HG03457 (cell line): ENCODE data around the gene CRIM1.

Experiments
- ATAC-seq: cut with Tn5 transposase; IDR thresholded peaks from one replicate; pipeline ENCODE4 v1.9.1; 2021; ENCODE audit warnings: moderate number of reproducible peaks; ENCODE audit not compliant: unreplicated experiment

CRIM1 gene

DNA sequence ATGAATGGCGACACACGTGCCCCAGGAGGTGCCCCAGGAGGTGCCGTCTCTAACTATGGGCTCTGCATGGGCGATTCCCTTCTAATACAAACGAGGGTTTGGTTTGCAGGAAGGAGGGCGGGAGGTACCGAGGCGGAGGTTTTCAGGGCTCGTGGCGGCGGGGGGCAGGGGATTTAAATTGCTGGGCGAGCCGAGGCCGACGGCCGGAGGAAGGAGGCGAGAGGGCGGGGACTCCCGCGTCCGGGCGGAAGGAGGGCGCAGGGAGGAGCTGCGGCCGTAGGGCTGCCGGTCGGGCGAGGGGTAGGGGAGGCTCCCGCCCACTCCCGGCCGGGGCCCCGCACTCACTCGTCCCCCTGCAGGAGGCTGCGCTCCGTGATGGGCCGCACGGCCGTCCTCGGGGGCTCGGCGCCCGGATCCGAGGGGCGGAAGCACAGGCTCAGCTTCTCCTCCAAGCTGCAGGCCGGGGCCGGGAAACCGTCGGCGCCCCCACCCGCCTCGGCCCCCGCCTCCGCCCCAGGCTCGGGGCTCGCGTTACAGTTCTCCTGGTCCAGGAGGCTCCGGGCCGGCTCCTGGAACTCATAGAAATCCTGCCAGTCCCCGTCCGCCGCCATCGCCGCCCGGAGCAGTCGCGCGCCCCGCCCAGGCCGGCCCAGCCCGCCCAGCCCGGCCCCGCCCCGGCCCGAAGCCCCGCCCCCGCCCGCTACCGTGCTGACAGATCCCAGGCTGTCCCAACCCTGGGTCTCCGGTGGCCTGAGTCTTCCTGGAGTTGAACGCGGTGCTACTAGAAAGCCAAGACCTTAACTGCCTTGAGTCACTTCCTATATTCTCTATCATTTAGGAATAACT is 242.2 kb downstream of the CRIM1 start, which contains the start of gene FEZ2:
FEZ2 (minus strand) TSS at position 637 of the 846 bp plus-strand sequence; CDS start at position 611, 26 bp downstream.
- peak; percentile 100 for ATAC-seq
